B cell (primary cell): ENCODE measurements around the gene OPTN.

Experiments
- CTCF ChIP-seq: fragments of 200-600 bp; IDR thresholded peaks from one replicate; pipeline ENCODE4 v1.8.0; 2022; ENCODE audit warnings: antibody characterized with exemption, mild to moderate bottlenecking
- EZH2 ChIP-seq: IDR thresholded peaks from 2 replicates; pipeline ENCODE4 v1.6.1; 2012; ENCODE audit warnings: borderline replicate concordance, low read depth, mild to moderate bottlenecking, moderate library complexity, low read length; ENCODE audit not compliant: insufficient read depth, poor library complexity, severe bottlenecking

- no peak for TF ChIP-seq CTCF
- TF ChIP-seq EZH2: no peak
Measured at GRCh38 chr10:13143766-13144165, 43.8 kb downstream of the OPTN start.
